GM21423 (cell line): ENCODE data around the gene OR11L1.

Experiments used
- ATAC-seq: cut with Tn5 transposase; IDR thresholded peaks from one replicate; pipeline ENCODE4 v1.9.1; 2021; ENCODE audit warnings: mild to moderate bottlenecking, moderate library complexity; ENCODE audit not compliant: unreplicated experiment

The OR11L1 gene

GRCh38 chr1:247812637-247813036 lies 29.1 kb downstream of the OR11L1 start:
- no peak for ATAC-seq

GRCh38 chr1:247797518-247797917 lies 44.2 kb downstream of the OR11L1 start:
- ATAC-seq: no peak
